IPS DF 4.7 (cell line): Measurements from ENCODE around the gene OR7A10.

Experiments
- DNase-seq: peaks from one replicate; pipeline ENCODE4 v3.0.0-alpha.2; 2013; ENCODE audit warnings: low spot score; ENCODE audit errors: extremely low read depth

The OR7A10 gene

DNA sequence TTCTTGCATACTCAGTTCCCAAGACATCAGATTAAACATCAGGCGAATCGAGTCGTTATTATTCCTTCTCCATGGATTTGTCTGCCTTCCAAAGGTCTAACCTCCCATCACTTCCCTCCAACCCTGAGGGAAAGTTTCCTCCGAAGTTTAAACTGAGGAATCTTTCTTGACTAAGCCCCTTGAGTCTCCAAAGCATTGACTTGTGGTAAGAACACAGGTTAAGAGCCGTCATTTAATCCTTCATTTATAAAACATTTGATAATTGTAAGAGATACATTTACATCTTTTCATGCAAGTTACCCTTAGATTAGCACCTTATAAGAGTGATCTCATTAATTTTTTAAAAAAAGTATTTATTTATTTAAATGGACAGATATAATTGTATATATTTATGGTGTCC is at the start of gene OR7A10:
TSS of gene OR7A10 (minus strand) at position 101 of the 400 bp plus-strand sequence. CDS start 7,045 bp downstream, outside the sequence.
- DNase-seq = no peak

GRCh38 chr19:14890643-14891379 is 42.1 kb upstream of the OR7A10 start:
- DNase-seq = no peak

GRCh38 chr19:14889994-14890642 is 41.4 kb upstream of the OR7A10 start:
- DNase-seq = no peak

DNA sequence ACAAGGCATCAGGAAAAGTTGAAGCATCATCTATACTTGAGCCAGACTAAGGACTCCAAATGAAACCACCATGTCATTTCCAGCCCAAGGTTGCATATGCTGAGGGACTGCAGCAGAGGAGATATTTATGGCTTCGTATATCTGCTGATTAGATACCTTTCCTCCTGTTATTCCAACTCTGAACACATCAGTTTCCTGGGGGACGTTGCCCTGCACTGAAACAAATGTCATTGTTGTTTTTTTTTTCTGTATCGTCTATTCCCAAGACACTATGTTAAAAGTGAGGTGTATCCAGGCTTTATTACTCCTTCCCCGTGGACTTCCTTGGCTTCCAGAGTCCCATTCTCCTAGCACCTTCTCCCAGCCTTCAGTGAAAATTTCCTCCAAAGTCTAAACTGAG is 37.3 kb upstream of the OR7A10 start, which contains the start of gene OR7A17:
TSS of gene OR7A17 (minus strand) at position 101 of the 400 bp plus-strand sequence. CDS start 4,777 bp downstream, outside the sequence.
- DNase-seq = no peak

GRCh38 chr19:14871619-14872230 is 23.0 kb upstream of the OR7A10 start:
- DNase-seq = no peak

DNA sequence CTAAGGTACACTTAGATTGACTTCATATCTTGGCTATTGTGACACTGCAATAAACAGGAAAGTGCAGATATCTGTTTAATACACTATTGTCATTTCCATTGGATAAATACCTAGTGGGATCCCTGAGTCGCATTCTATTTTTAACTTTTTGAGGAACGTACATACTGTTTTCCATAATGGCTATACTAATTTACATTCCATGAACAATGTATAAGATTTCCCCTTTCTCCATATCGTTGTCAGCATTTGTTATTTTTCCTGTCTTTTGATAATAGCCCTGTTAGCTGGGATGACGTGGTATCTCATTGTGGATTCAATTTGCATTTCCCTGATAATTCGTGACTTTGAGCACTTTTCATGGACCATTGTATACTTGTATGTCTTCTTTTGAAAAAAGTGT is 19.8 kb upstream of the OR7A10 start:
- DNase-seq = no peak

DNA sequence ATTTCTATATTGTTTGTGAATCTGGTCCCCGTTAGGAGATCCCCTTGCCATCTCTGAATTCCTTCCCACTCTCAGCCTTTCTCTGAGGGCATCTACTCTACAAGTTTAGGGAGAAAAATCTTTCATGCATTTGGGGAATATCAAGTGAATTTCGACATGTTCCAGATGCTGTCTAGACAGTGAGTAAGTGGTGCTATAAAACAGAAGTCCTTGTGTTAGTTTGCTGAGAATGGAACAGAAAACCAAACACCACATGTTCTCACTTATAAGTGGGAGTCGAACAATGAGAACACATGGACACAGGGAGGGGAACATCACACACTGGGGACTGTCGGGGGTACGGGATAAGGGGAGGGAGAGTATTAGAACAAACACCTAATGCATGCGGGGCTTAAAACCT is 5.1 kb downstream of the OR7A10 start:
- DNase-seq = no peak

- DNase-seq = no peak
Observed at GRCh38 chr19:14843169-14843568, 5.6 kb downstream of the OR7A10 start.

- no peak for DNase-seq
Observed at GRCh38 chr19:14840206-14840605, 8.5 kb downstream of the OR7A10 start.

GRCh38 chr19:14837391-14837790 is 11.3 kb downstream of the OR7A10 start:
- no peak for DNase-seq

DNA sequence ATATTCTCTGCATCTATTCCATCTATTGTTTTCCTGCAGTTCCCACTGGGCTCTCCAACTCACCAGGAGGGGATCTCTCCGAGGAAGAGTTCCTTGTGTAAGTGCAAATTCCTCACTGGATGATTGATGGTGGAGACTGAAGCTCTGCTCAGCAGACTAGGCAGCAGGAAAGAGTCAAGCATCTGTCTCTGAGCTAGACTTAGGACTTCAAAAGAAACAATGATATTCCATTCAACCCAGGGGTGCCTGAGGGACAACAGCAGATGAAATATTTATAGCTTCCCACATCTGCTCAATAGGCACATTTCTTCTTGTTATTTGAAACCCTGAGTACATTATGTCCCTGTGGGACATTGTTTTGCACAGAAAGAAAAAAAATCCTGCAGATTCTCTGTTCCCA is 13.7 kb downstream of the OR7A10 start, which contains the start of the genes OR7A5 and OR7C1:
TSS of gene OR7A5 (minus strand) at position 175 of the 400 bp plus-strand sequence. CDS start 6,944 bp downstream, outside the sequence.
TSS of gene OR7C1 (minus strand) at position 175 of the 400 bp plus-strand sequence. CDS start 35,049 bp downstream, outside the sequence.
- no peak for DNase-seq

GRCh38 chr19:14830702-14831101 is 18.0 kb downstream of the OR7A10 start:
- no peak for DNase-seq

GRCh38 chr19:14826006-14826405 is 22.7 kb downstream of the OR7A10 start:
- DNase-seq = no peak

DNA sequence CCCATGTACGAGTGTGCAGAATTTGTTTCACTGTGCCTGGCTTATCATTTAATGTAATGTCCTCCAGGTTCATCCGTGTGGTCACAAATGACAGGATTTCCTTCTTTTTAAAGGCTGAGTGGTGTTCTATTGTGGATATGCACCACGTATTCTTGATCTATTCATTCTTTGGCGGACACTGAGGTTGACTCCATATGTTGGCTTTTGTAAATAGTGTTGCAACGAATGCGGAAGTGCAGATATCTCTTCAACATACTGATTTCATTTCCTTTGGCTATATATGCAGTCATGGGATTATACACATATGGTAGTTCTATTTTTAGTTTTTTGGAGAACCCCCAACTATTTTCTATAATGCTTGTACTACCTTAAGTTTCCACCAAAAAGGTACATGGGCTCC is 26.8 kb downstream of the OR7A10 start:
- no peak for DNase-seq

DNA sequence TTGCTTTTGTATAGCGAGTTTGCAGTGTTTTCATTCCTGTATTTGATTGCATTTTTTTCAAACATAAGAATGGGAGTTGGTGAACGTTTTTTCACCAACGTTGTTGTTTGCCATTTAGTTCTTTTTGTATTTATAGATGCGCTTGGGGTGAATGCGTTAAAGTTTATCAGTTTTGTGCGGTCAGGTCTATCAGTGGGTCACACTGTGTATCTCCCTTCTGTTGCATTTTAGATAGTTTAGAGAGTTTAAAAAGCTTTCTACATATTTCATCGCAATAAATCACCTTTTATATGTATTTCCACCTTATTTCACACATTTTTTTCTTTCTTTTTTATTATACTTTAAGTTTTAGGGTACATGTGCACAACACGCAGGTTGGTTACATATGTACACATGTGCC is 30.1 kb downstream of the OR7A10 start:
- no peak for DNase-seq

GRCh38 chr19:14817052-14817451 is 31.7 kb downstream of the OR7A10 start:
- DNase-seq = no peak

GRCh38 chr19:14814982-14815652 is 33.6 kb downstream of the OR7A10 start:
- DNase-seq = no peak

DNA sequence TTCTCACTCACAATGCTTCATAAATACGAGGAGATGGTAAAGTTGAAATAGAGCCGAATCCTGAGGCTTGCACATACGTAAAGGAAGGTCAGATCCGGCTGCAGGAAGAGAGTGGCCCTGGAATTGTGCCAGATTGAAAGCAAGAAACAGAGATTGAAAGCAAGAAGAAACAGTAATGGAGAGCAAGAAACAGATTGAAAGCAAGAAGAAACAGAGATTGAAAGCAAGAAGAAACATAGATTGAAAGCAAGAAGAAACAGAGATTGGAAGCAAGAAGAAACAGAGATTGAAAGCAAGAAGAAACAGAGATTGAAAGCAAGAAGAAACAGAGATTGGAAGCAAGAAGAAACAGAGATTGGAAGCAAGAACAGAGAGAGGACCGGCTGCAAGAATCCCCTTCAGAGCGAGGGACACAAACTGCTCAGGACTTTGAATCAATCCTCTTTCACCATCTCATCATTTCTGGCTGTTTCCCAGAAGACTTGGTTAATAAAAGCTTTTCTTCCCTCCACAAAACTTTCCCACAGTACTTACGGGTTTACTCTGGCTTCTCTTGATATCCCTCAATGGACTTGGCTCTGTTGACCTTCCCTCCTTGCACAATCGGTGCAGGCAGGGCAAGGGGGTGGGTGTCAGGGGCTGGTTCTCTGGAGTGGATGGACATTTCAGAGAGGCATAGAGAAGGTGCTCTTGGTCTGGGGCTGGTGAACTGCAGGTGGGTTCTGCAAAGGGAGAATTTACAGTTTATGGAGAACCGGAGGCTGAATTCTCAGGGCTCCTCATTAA is 39.3 kb downstream of the OR7A10 start:
- DNase-seq = no peak

DNA sequence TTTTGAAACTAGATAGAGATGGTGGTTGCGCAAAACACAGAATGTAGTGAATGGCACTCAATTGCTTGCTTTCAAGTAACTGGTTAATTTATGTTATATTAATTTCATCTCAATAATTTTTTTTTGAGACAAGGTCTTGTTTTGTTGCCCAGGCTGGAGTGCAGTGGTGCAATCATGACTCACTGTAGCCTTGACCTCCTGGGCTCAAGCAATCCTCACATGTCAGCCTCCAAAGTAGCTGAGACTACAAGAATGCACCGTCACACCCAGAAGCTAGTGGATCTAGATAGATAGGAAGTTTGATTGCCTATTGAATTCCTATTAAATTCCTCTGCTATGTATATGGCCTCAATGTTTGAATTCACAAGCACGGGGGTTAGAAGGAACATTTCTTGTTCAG is 44.0 kb downstream of the OR7A10 start:
- DNase-seq = no peak

DNA sequence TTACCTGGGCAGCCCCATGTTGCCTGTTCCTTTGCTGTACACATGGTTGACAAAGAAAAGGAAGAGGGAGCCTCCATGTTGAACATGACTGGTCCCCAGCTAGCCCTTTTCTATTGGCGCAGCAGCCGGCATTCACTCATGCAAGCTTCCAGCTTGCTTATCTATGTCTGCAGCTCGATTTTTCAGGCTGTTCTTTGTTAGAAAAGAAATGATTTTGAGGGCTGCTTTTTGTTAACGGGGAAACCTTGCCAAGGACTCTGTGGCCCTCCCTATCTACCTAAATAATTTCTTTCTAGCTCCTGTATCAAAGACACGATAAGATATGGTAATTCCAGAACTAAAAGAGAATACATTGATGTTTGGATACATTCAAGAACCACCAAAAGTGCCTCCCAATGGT is 50.0 kb downstream of the OR7A10 start:
- DNase-seq = no peak

GRCh38 chr19:14796021-14796420 is 52.7 kb downstream of the OR7A10 start:
- no peak for DNase-seq
